ENCODE data around the gene KLK6. TPM values are rescaled to one million over a fixed set of nuclear protein-coding genes. Genes with fewer than 3 reads are reported as not detected.

KLK6 gene
- 10 to 100 TPM in 1 of 4 donors, 1 to 10 TPM in 2, not detected in 1; 5.4 to 56.9 (median 9.0) TPM for total RNA-seq

DNA sequence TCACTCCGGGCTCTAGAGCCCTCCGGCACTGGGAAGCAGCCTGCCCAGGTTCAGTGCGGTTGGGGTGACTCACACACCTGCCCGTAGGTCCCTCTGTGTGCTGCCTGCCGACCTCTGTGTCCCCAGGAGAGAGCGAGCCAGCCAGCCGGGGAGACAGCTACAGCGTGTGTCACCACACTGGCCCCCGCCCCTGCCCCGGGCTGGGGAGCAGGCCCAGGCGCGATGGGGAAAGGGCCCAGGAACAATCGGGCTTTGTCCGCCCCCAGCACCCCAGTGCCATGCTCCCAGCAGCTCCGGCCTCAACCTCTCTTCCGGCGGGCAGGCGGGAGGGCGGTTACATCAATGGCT, at the start of gene KLK6:
TSS of gene KLK6 (minus strand) at position 179 of the 348 bp plus-strand sequence. CDS start 1,487 bp downstream, outside the sequence.
- TF ChIP-seq POLR2A (IDR thresholded peaks at IDR 0.05) = no peak
- TF ChIP-seq EP300 (IDR thresholded peaks at IDR 0.05) = no peak
- no peak for TF ChIP-seq CTCF (IDR thresholded peaks at IDR 0.05)
- TF ChIP-seq POLR2AphosphoS5 (IDR thresholded peaks at IDR 0.05) = no peak
- WGBS = 18% methylated on average over 10 of the region's 19 CpGs
- DNase-seq (ENCODE audit: low spot score in 2 of 2) = no peak
- H3K9me3 ChIP-seq = no peaks in the 10 kb centered on the region
- no peak within 1 kb of the TSS for H3K4me3 ChIP-seq
- no peak within 1 kb of the TSS for H3K27ac ChIP-seq
- H3K4me1 ChIP-seq = peaks cover 11% of the 10 kb centered on the region
- no peaks in the 10 kb centered on the region for H3K36me3 ChIP-seq
- H3K27me3 ChIP-seq = peaks cover 30% of the 10 kb centered on the region

DNA sequence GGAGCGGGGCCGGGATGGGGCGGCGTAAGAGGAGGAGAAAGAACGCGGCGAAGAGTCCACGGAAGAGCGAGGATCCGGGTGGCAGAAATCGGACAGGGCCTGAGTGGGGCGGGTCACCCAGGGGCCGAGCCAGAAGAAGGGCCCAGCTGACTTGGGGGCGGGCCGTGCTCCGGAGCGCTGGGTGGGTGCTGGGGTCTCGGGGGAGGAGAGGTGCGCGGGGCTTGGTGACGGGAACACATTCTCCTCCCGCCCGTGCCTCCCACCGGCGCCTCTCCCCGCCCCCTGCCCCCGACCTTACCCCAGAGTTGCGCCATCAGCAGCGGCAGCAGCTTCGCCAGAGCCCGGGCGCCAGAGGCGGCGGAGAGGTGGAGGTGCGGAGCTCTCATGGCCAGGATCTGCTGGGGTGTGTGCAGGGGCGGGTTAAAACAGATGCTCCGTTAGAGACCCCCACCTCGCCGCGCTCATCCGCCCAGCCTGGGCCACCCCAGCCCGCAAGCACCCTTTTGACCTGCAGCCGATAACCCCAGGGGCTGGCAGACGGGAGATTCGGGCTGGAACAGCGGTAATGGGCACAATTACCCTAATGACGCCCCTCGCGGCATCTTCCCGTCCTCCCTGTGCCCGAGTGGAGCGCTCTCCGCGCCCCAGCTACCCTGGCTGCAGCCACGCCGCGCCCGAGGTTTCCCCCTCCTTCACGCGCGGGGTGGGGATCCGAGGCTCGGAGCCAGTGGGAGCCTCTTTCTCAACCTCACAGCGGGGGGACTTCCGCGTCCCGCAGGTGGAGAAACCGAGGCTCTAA, 49.6 kb upstream of the KLK6 start:
- DNase-seq (ENCODE audit: low spot score in 2 of 2) = no peak
- no peaks in the 10 kb centered on the region for H3K36me3 ChIP-seq
- TF ChIP-seq CTCF (IDR thresholded peaks at IDR 0.05) (no peak), EP300 (IDR thresholded peaks at IDR 0.05) (no peak), POLR2A (IDR thresholded peaks at IDR 0.05) (no peak), POLR2AphosphoS5 (IDR thresholded peaks at IDR 0.05) (no peak)
- peaks cover 44% of the 10 kb centered on the region for H3K4me1 ChIP-seq
- H3K4me3 ChIP-seq = peak overlapping the region; percentile 44
- peak overlapping the region; percentile 72 for H3K27ac ChIP-seq
- H3K9me3 ChIP-seq = no peaks in the 10 kb centered on the region
- H3K27me3 ChIP-seq = peaks cover 73% of the 10 kb centered on the region
- 2% methylated on average over 47 of the region's 68 CpGs for WGBS

DNA sequence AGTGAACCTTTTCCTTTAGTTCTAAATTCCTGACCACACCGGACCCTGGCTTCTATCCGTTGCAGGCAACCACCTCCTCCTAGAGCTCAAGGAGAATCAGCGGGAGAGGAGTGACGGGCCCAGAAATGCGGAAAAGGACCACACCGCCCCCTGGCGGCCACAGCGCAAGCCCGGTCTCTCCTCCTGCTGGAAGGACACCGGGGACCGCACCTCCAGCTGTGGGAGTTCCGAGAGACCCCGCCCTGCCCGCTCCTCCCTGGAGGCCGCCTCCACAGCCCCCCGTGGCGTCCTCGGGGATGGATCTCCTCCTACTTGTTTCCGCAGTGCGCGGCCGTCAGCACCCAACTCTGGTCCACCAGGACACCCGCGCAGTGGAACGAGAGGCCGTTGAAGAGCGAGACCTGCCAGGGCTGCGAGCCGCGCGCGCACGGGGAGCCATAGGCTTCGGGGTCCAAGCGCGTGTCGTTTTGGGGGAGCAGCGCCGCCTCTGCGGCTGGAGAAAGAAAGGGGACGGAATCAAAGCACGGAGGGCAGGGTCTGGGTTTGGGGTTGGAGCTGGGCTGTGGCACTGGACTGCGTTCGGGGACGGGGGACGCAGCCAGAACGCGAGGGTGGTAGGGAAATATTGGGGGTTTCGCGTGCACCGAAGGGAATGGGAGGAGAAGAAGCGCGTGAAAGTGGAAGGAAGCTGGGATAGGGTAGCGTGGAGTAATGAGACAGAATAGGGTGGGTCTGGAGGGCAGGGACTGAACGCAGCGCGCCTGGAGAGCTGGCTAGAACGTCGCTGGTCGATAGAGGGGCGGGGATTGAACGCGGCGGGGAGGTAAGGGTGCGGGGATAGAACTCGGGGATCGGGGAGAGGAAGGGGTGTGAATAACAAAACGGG, 47.6 kb upstream of the KLK6 start:
- Histone ChIP-seq H3K4me3 (peak overlapping the region; percentile 50), H3K9me3 (no peaks in the 10 kb centered on the region), H3K27ac (peak overlapping the region; percentile 64), H3K4me1 (peaks cover 44% of the 10 kb centered on the region), H3K36me3 (no peaks in the 10 kb centered on the region), H3K27me3 (peaks cover 62% of the 10 kb centered on the region)
- TF ChIP-seq CTCF (IDR thresholded peaks at IDR 0.05) (peak; percentile 32 to 75), POLR2A (IDR thresholded peaks at IDR 0.05) (no peak)
- DNase-seq (ENCODE audit: low spot score in 2 of 2) = no peak
- 2% methylated on average over 39 of the region's 68 CpGs for WGBS

DNA sequence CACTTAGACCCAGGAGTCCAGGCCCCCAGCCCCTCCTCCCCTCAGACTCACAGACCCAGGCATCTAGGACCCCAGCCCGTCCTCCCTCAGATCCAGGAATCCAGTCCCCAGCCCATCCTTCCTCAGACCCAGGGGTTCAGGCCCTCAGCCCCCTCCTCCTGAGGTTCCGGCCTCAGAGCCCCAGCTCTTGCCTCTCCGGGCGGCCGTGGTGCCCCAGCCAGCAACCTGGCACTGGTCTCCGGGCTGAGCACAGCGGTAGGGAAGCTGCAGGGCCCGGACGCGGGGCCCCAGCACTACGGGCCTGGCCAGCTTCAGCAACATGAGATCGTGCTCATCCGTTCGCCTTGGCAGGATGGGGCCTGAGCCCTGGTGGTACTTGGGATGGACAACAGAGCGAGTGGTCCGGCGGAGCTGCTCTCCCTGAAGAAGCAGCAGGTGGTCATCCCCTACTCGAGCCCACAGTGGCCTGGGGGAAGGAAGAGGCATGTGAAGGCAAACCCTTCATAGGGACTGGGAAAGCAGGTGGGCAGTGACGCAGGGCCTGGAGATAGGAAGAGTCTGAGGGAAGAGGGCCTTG, 46.4 kb upstream of the KLK6 start:
- Histone ChIP-seq H3K27me3 (peaks cover 63% of the 10 kb centered on the region), H3K4me1 (peaks cover 38% of the 10 kb centered on the region), H3K9me3 (no peaks in the 10 kb centered on the region), H3K27ac (no peak overlapping the region), H3K4me3 (no peak overlapping the region), H3K36me3 (no peaks in the 10 kb centered on the region)
- DNase-seq (ENCODE audit: low spot score in 2 of 2) = no peak
- 86% methylated on average over 19 of the region's 19 CpGs for WGBS
- TF ChIP-seq POLR2AphosphoS5 (IDR thresholded peaks at IDR 0.05) = no peak
- no peak for TF ChIP-seq CTCF (IDR thresholded peaks at IDR 0.05)
- TF ChIP-seq EP300 (IDR thresholded peaks at IDR 0.05) = no peak
- TF ChIP-seq POLR2A (IDR thresholded peaks at IDR 0.05) = no peak

GRCh38 chr19:51014242-51014641, 44.9 kb upstream of the KLK6 start:
- Histone ChIP-seq H3K4me3 (no peak overlapping the region), H3K27ac (no peak overlapping the region), H3K9me3 (no peaks in the 10 kb centered on the region), H3K27me3 (peaks cover 56% of the 10 kb centered on the region), H3K36me3 (no peaks in the 10 kb centered on the region), H3K4me1 (peaks cover 31% of the 10 kb centered on the region)
- no peak for DNase-seq (ENCODE audit: low spot score in 2 of 2)
- TF ChIP-seq POLR2A (IDR thresholded peaks at IDR 0.05) (no peak), CTCF (IDR thresholded peaks at IDR 0.05) (no peak), POLR2AphosphoS5 (IDR thresholded peaks at IDR 0.05) (no peak), EP300 (IDR thresholded peaks at IDR 0.05) (no peak)
- 86% methylated on average over 6 of the region's 6 CpGs for WGBS
